M059J (cell line): ENCODE data around the gene MXD3. TPM values are rescaled to one million over a fixed set of nuclear protein-coding genes. Genes with fewer than 3 reads are reported as not detected.
"Not testable (repeated sequence)": the region's sequence is repeated elsewhere in the genome, so short reads cannot be mapped to it uniquely, and the experiment has no call there.

Experiments used
- DNase-seq: peaks from one replicate; pipeline ENCODE4 v3.0.0-alpha.2; 2012; ENCODE audit warnings: low read depth
- total RNA-seq: library from RNA; depleted of rRNA; stranded (reverse); fragments of >200 nt; shearing (Covaris generic); gene quantifications from 2 replicates; pipeline ENCODE4 v1.2.3, GENCODE V29; 2014; rRNA removed

Gene MXD3
- 29.7 and 36.1 TPM in 2 replicates for total RNA-seq

GRCh38 chr5:177311723-177312648 is at the start of gene MXD3:
Gene MXD3 (minus strand): TSS chr5:177311898. CDS start chr5:177311830, 68 bp downstream.
- peak; percentile 97 for DNase-seq

- DNase-seq: not testable (repeated sequence)
These were observed 49.0 kb upstream of the MXD3 start for GRCh38 chr5:177360740-177361139.

GRCh38 chr5:177359860-177360259 is 48.2 kb upstream of the MXD3 start:
- DNase-seq: no peak

GRCh38 chr5:177359451-177359851 is 47.8 kb upstream of the MXD3 start:
- no peak for DNase-seq

- DNase-seq: no peak
These were observed 46.7 kb upstream of the MXD3 start for GRCh38 chr5:177358370-177358819.

- peak; percentile 82 for DNase-seq
These were observed 46.0 kb upstream of the MXD3 start, which contains the start of gene RGS14 for GRCh38 chr5:177357459-177358351. Gene RGS14 (plus strand): TSS chr5:177357924. CDS start chr5:177358025, 101 bp downstream.

GRCh38 chr5:177357146-177357458 is 45.4 kb upstream of the MXD3 start:
- no peak for DNase-seq

GRCh38 chr5:177356746-177357145 is 45.0 kb upstream of the MXD3 start:
- DNase-seq: no peak

- DNase-seq: no peak
These were observed 44.1 kb upstream of the MXD3 start for GRCh38 chr5:177355868-177356168.

- no peak for DNase-seq
These were observed 43.6 kb upstream of the MXD3 start for GRCh38 chr5:177355162-177355867.

GRCh38 chr5:177354711-177355110 is 43.0 kb upstream of the MXD3 start:
- no peak for DNase-seq

- no peak for DNase-seq
These were observed 42.6 kb upstream of the MXD3 start for GRCh38 chr5:177354256-177354655.

GRCh38 chr5:177353093-177353492 is 41.4 kb upstream of the MXD3 start:
- DNase-seq: no peak

- peak; percentile 95 for DNase-seq
These were observed 40.0 kb upstream of the MXD3 start, which contains the start of gene LMAN2 for GRCh38 chr5:177351392-177352329. Gene LMAN2 (minus strand): TSS chr5:177351668. CDS start chr5:177351647, 21 bp downstream.

- DNase-seq: no peak
These were observed 39.2 kb upstream of the MXD3 start for GRCh38 chr5:177350776-177351391.

GRCh38 chr5:177349762-177350161 is 38.1 kb upstream of the MXD3 start:
- no peak for DNase-seq

- no peak for DNase-seq
These were observed 37.6 kb upstream of the MXD3 start for GRCh38 chr5:177349362-177349647.

- no peak for DNase-seq
These were observed 36.0 kb upstream of the MXD3 start for GRCh38 chr5:177347699-177348098.

GRCh38 chr5:177346820-177347219 is 35.1 kb upstream of the MXD3 start:
- no peak for DNase-seq

- DNase-seq: no peak
These were observed 33.2 kb upstream of the MXD3 start for GRCh38 chr5:177344891-177345290.
